ENCODE results near the gene NXPE3. TPM values are rescaled to one million over a fixed set of nuclear protein-coding genes. Genes with fewer than 3 reads are reported as not detected.
"Not testable (repeated sequence)": the region's sequence is repeated elsewhere in the genome, so short reads cannot be mapped to it uniquely, and the experiment has no call there.

The NXPE3 gene
- 15.5 and 23.0 TPM in 2 replicates for total RNA-seq

- no peak for DNase-seq (ENCODE audit: low read depth, low spot score)
Observed at GRCh38 chr3:101779047-101779821, at the start of gene NXPE3. Gene NXPE3 (plus strand): TSS chr3:101779211. CDS start chr3:101785597, 6,386 bp downstream.

GRCh38 chr3:101729586-101729985, 49.4 kb upstream of the NXPE3 start:
- DNase-seq (ENCODE audit: low read depth, low spot score): no peak

DNA sequence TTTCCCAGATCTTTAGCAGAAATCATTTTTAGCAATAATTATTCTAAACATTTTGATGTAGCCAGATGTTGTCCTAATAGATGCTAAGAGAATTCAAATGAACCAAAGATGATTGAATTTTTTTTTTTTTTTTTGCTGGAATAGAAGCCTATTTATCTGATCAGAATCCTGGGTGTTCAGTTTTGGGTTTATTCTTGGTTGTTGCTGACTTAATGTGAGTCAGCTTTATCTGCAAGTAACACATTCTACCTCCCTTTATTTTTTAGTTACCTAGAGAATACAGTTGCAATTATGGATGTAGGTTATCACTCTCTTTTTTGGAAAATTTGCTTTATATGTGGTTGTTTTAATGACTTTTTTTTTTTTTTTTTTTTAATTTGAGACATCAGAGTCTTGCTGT, 48.2 kb upstream of the NXPE3 start:
- no peak for DNase-seq (ENCODE audit: low read depth, low spot score)

DNA sequence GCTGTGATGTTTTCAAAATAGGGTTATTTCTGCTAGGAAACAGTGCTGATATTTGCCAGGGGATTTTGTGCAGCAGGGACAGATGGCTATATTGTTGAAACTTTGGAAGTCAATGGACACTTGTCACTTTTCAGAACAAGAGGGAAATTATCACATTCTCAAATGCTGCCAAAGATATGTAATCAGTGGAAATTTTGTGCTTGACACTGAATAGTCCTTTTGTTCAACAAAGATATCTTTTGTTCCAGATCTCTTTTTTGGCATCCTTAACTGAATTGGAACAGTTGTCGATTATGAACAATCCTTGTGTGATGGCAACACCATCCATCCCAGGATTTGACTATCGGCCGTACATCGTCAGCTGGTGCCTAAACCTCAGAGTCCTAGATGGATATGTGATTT, 46.8 kb upstream of the NXPE3 start:
- DNase-seq (ENCODE audit: low read depth, low spot score): no peak

DNA sequence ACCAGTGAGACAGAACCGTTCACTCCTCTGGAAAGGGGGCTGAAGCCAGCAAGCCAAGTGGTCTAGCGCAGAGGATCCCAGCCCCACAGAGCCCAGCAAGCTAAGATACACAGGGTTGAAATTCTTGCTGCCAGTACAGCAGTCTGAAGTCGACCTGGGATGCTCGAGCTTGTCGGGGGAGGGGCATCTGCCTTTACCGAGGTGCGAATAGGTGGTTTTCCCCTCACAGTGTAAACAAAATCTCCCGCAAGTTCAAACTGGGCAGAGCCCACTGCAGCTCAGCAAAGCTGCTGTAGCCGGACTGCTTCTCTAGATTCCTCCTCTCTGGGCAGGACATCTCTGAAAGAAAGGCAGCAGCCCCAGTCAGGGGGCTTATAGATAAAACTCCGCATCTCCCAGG, 43.2 kb upstream of the NXPE3 start:
- no peak for DNase-seq (ENCODE audit: low read depth, low spot score)

DNA sequence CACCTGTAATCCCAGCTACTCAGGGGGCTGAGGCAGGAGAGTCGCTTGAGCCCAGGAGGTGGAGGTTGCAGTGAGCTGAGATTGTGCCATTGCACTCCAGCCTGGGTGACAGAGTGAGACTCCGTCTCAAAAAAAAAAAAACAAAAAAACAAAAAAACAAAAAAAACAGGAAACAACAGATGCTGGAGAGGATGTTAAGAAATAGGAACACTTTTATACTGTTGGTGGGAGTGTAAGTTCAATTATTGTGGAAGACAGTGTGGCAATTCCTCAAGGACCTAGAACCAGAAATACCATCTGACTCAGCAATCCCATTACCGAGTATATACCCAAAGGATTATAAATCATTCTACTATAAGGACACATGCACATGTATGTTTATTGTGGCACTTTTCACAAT, 37.1 kb upstream of the NXPE3 start:
- not testable (repeated sequence) for DNase-seq (ENCODE audit: low read depth, low spot score)

DNA sequence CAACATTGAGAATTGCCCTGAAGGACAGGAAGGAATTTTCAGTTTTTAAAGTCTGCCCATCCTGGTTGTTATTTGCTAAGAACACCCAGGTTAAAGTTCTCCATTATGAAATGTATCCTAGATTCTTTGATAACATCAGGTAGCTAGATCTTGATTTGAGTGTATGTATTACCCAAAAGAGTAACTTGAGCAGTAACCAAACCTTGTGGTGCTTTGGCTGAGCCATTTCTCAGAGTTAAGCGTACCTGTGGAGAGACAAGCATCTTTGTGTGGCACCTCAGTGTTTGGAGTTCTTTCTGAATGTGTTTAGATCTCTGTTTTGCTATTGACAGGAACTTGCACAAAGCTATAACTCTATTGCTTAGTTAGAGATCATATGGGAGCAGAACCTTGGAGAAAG, 34.2 kb upstream of the NXPE3 start:
- no peak for DNase-seq (ENCODE audit: low read depth, low spot score)

- DNase-seq (ENCODE audit: low read depth, low spot score): not testable (repeated sequence)
Observed at GRCh38 chr3:101745934-101746333, 33.1 kb upstream of the NXPE3 start.

DNA sequence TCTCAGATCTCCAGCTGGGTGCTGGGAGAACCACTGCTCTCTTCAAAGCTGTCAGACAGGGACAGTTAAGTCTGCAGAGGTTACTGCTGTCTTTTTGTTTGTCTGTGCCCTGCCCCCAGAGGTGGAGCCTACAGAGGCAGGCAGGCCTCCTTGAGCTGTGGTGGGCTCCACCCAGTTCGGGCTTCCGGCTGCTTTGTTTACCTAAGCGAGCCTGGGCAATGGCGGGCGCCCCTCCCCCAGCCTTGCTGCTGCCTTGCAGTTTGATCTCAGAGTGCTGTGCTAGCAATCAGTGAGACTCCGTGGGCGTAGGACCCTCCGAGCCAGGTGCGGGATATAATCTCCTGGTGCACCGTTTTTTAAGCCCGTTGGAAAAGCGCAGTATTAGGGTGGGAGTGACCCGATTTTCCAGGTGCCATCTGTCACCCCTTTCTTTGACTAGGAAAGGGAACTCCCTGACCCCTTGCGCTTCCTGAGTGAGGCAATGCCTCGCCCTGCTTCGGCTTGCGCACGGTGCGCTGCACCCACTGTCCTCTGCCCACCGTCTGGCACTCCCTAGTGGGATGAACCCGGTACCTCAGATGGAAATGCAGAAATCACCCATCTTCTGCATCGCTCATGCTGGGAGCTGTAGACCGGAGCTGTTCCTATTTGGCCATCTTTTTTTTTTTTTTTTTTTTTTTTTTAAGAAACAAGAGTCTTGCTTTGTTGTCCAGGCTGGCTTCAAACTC, 25.5 kb upstream of the NXPE3 start:
- not testable (repeated sequence) for DNase-seq (ENCODE audit: low read depth, low spot score)

GRCh38 chr3:101758224-101758623, 20.8 kb upstream of the NXPE3 start:
- no peak for DNase-seq (ENCODE audit: low read depth, low spot score)

DNA sequence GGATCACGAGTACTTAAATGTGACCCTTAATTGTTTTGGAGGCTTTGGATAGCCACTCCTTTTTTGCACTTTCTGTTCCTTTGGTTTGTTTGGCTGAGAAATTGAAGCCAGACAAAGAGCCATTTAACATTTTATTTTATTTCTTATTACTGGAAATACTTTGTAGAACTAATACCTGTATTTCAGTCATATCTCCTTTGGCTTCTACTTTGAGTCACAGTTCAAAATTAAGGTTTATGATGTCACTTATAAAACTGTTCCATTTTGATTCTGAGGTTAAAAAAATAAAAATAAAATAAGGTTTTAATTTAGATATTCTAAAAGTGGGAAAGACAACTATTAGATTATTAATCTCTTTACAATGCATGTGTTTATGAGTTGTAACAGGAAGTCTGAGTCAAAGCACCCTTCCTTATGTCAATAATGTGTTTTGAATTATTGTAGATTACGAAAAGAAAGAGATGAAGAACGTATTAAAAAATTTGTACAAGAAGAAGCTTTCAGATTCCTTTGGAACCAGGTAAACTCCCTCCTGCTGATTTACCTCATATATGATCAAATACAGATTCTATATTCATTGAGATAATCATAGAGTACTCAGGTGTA, 16.9 kb upstream of the NXPE3 start:
- no peak for DNase-seq (ENCODE audit: low read depth, low spot score)

- not testable (repeated sequence) for DNase-seq (ENCODE audit: low read depth, low spot score)
Observed at GRCh38 chr3:101777745-101778281, 1.2 kb upstream of the NXPE3 start.

DNA sequence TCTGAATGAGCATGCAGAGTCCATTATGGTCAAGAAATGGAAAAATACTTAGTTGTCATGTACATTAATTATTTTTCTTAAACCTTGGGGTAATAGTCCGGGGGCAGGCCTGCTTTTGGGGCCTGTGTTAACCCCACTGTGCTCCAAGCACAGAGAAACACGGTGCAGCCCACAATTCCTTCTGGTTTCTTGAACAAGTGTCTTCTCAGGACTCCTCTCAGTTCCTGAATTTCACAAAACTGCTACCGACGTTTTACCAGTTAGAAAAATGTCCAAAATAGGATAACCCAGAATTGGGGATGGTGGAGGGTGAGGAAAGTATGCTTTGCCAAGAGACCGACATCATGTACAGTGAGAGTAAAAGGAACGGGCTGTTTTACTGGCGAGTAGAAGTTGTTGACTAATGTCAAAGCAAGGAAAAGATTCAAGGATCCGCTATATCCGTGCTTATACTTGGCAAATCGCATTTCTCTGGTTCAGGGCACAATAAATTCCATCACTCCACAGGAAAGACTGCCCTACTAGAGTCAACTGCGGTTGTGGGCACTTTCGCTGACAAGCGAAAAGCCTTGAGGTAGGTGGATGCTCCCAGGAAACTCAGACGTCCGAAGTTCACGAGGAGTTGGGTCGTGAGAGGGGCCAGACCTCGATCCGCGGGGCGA, 495 bp upstream of the NXPE3 start:
- no peak for DNase-seq (ENCODE audit: low read depth, low spot score)

- no peak for DNase-seq (ENCODE audit: low read depth, low spot score)
Observed at GRCh38 chr3:101779822-101780381, 891 bp downstream of the NXPE3 start.

DNA sequence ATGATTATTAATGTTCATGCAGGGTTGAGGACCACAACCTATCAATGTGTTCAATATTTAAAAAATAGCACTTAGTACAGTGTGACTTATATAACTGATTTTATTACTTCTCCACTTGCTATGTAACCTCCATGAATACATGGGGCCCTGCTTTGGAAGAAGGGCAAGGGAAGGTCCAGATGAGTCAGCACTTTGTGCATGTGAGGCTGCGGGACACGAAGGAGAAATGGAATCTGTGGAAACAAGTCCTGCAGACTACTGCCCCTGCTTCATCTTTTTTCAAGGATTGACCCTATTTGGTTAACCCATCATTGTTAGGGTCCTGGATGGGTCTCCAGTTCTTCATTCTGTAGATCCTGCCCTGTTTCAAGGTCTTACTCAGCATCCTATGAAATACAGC, 1.6 kb downstream of the NXPE3 start:
- DNase-seq (ENCODE audit: low read depth, low spot score): no peak

- DNase-seq (ENCODE audit: low read depth, low spot score): no peak
Observed at GRCh38 chr3:101781166-101781565, 2.2 kb downstream of the NXPE3 start.

DNA sequence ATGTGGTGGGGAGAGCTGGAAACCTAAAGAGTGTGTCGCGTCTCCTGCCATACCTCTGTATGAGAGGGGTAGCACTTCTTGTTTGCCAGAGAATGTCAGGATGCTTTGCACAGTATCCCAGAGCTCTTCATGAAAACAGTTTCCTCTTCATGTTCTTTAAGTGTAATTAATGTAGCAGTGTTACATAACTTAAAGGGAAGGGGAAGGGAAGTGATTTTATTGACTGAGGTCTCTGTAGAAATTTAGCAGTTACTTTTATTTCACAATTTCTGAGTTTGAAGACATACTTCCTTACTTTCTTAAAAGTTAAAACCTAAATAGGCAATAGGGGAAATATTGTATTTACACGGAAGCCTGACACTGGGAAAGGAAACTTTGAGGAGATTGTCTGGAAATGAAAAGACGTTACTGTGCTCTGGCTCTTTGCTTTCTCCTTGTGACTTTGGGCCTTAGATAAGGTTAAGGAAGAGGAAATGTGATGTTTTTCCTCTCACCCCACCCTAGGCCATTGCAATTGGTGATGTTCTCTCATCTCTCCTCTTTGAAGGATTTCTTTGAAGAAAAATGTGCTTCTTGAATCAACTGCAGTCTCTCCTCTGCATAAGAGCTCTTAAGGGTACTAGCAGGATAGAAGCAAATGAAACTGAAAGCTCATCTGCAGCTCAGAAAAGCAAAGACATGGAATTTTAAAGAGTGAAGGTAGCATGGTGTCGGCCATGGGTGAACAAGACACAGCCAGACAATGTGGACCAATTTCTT, 6.0 kb downstream of the NXPE3 start:
- DNase-seq (ENCODE audit: low read depth, low spot score): no peak

DNA sequence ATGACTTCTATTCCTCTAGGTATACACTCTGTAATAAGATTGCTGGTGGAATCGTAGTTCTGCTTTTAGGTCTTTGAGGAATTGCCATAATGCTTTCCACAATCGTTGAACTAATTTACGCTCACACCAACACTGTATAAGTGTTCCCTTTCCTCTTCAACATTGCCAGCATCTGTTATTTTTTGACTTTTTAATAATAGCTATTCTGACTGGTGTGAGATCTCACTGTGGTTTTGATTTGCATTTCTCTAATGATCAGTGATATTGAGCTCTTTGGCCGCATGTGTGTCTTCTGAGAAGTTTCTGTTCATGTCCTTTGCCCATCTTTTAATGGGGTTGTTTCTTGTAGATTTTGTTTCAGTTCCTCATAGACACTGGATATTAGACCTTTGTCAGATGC, 12.8 kb downstream of the NXPE3 start:
- no peak for DNase-seq (ENCODE audit: low read depth, low spot score)

GRCh38 chr3:101796077-101796680, 17.2 kb downstream of the NXPE3 start:
- DNase-seq (ENCODE audit: low read depth, low spot score): no peak

DNA sequence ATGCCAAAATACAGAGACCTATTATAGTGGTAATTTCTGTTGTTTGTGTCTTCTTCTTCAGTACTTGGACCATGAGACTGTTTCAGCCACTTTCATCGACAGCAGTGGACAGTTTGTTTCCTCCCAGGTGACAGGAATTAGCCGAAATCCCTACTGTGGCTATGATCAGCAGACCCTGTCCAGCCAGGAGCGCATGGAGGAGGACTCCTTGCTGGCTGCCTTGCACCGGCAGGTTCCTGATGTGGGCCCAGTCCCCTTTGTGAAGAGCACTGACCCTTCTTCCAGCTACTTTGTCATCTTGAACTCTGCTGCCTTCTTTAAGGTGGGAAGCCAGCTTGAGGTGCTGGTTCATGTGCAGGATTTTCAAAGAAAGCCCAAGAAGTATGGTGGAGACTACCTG, 22.2 kb downstream of the NXPE3 start:
- no peak for DNase-seq (ENCODE audit: low read depth, low spot score)
